ENCODE measurements around the gene CCDC148. TPM values are rescaled to one million over a fixed set of nuclear protein-coding genes. Genes with fewer than 3 reads are reported as not detected.

CCDC148 gene
- total RNA-seq, 1 experiment from 2014 or later: 1.4 TPM

DNA sequence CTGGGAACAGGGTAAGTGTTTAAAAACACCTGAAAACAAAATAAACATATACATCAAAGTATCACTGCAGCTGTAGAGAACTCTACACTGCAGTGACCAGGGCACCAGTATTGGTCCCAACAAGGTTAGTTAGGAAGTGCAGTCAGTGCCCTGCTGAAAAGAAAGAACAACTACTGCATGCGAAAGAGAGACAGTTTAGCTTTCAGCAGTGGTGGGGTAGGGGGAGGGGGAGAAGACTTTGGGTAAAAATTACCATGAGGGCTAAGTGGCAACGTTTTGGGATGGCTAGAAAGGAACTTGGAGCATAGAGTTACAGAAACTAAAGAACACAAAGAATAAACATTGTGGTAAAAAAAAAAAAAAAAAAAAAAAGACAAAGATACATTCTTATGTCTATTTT is 242.8 kb downstream of the CCDC148 start:
- DNase-seq (ENCODE audit: low spot score): no peak

DNA sequence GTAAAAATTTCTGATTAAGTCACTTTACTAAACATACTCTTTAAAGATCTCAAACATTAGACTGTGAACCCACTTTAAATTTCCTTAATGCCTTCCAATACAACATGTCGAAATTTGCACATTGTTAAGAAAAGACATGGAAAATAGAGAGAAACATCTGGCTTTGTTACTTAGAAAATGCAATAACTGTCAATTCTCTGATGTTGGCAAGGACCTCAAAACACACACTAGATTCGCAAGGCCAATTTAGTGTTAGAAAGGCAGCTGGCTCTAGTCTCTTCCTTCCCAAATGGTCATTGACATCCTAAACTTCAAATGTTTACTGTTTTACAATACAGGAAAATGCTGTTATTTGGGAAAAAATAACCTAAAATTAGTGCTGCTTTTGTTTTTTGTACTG is 244.3 kb downstream of the CCDC148 start:
- DNase-seq (ENCODE audit: low spot score): no peak

DNA sequence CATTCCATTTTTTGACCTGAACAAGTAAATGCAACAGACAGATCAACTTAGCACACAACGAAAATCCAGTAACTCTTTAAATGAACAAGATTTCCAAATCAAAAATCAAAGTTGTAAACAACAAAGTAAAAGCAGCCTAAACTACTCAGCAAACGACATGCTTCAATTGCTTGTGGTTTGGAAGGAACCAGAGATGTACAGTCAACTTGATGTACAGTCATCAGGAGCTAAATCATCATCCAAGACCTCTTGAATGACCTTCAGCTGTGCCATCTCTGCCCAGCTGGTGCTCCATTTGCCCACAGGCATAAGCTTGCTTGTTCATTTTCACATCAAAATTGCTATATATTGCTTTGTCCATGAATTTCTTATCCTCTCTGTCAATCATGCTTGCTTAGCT is 245.1 kb downstream of the CCDC148 start:
- no peak for DNase-seq (ENCODE audit: low spot score)

DNA sequence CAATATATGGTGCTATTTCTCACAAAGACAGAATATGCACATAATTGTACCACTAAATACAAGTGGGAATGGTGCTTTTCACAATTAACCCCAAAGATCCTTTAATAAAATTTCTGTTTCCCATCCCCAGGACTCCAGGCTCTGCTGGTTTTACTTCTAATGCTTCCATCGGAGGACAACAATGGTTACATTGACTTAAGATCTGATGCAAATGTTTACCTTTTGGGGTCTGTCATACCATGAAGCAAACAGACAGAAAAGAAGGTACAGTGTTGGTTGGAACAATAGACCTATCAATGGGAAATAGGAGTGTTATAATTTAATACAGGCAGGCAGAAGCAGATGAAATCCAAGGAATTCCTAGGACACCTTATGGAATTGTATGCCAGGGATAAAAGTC is 249.2 kb downstream of the CCDC148 start:
- no peak for DNase-seq (ENCODE audit: low spot score)

DNA sequence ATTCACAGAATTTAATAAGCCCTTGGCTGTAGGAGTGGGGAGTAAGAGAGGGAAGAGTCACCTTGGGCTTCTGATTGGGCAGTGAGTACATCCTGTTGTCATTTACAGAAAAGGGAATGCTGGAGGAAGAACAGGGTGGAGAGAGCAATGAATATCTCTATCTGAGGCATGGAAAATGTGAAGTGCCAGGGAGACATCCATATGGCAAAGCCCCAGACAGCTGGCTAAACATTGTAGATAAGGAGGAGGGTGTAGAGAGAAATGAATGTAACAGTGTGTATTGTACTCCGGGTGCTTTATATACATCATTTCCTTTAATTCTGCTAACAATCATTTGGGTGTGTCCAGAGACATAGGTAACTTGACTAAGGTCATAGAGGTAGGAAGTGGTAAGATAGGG is 251.3 kb downstream of the CCDC148 start:
- no peak for DNase-seq (ENCODE audit: low spot score)

DNA sequence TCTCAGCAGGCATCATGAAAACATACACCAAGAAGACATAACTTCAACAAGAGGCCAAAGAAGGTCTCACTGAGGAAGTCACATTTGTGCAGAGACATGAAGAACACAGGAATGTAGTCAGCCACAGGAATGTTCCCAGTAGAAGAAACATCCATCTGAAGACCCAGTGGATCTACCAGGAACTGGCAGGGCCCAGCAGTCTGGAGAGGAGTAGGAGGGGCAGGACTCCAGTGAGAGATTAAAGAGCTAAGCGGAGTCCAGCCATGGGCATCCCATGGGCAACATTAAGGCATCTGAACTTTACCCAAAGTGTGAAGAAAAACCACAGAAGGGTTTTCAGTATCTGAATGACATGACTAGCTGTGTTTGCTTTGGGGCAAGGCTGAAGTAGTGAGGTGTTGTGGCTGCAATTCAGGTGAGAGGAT is 251.8 kb downstream of the CCDC148 start:
- DNase-seq (ENCODE audit: low spot score): no peak

DNA sequence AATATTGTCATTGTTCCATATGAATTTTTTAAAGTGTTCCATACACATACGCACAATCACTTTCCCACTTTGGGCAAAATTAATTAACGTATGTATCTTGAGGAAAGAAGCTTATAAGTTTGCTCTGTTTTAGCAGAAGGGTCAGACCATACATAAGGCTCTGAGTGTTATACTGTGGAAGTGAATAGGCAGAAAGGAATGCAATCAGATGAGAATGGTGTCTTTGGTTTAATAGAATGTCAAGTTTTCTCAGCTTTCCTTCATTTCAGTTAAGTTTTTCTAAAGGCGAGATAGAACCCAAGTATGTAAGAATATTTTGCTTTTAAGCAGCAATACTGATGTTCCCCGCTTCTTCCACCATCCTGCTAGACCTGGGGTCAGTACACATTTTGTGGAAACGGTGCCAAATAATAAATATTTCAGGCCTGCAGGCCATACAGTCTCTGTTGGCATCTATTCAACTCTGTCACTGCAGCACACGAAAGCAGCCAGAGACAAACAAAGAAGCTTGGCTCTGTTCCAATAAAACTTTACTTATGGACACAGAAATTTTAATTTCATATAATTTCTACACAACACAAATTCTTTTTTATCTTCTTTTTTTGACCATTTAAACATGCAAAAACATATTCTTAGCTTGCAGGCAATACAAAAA is 254.3 kb downstream of the CCDC148 start:
- DNase-seq (ENCODE audit: low spot score): peak; percentile 60

DNA sequence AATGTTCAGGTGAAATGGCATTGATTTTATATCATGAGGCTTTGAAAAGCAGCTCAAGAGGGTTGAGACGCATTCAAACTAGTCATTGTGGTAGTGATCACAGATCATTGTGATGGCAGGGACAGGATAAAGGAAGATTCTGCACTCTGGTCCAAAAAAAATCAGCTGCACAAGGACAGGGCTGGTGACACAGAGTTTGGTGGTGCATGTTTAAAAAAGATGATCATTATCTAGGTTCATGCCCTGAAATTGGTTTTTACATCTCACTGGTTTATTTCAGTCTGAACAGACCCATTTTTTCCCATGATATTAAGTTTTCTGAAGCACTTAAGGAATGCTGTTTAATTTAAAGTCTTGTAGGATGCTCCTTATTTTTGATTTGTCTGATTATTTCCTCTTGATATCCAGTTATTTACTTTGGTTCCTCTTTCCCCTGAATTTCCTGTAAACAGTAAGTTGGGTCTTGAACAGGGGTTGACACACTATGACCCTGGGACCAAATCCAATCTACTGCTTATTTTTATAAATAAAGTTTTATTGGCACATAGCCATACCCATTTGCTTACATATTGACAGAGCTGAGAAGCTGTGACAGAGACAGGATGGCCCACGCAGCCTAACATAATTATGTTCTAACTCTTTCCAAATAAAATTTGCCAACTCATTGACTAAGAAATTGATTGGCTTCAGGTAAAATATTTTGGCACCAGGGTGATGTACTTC is 256.5 kb downstream of the CCDC148 start:
- no peak for DNase-seq (ENCODE audit: low spot score)

DNA sequence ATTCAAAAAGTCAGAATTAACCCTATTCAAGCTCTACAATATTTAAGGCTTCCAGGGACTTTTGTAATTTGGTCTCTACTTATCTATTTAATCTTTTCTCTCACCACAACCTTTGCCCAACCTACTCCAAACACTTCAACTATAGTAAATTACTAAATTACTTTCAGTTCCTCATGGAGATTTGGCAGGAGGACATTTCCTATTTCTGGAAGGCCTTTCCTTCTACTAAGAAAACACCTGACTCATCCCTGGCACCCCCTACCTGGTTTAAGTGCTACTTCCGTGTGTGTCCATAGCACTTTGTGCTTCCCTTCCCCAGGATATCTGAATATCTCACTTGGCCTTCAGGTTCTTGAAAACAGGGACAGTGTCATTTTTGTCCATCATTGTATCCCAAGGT is 258.6 kb downstream of the CCDC148 start:
- peak; percentile 35 for DNase-seq (ENCODE audit: low spot score)

DNA sequence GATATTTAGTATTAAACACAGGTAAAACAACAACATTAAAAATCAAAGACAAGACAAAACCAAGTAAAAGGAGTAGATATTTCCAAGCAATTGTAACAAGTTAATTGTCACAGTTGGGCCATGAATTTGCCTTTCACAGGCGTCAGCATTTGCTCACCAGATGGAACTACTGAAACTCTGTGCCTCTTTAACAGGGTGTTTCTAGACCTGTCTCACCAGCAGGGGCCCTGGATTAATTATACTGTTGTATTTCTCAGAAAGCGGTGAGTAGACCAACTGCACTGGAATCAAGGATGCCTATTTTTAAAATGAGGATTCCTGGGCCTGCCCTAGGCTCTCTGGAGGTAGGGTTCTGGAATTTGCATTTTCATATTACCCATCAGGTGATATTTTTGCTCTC is 262.3 kb downstream of the CCDC148 start:
- no peak for DNase-seq (ENCODE audit: low spot score)

DNA sequence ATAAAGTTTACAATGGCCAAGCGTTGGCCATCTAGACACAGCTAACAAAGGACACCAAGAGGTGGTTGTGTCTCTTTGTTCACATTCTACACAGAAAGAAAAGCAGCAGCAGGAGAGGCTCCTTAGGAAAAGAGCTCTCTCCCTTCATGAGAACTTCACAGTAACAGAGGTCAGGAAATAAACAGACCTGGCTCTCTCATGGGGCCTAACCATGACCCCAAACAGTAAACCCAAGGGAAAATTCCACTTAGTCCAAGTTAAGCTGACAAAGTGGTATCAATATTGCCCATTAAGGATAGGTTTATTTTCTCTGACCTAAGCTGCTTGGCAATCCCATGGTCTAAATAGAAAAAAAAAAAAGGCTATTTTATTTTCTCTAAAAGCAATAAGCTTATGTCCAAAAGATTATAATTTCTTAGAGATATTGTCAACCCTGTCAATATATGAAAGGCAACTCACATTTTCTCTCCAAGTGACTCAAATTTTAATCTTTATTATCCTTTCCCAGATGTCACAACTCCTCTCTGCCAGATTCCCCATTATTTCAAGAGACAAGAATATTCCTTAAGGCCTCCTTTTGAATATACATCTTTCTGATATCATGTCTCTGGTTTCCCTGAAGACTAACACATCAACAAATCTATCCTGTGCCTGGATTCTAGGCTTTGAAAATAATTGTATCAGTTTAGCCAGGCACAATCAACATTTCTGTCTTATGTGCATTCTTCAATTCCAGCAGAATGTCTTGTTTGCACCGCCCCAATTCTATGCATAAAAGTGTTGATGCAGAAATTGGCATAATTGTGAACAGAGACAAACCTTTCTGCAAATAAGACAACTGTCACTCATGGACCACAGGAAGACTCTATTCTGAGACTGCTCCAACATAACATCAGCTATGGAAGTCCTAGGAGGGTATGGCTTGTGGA is 263.8 kb downstream of the CCDC148 start:
- DNase-seq (ENCODE audit: low spot score): no peak

DNA sequence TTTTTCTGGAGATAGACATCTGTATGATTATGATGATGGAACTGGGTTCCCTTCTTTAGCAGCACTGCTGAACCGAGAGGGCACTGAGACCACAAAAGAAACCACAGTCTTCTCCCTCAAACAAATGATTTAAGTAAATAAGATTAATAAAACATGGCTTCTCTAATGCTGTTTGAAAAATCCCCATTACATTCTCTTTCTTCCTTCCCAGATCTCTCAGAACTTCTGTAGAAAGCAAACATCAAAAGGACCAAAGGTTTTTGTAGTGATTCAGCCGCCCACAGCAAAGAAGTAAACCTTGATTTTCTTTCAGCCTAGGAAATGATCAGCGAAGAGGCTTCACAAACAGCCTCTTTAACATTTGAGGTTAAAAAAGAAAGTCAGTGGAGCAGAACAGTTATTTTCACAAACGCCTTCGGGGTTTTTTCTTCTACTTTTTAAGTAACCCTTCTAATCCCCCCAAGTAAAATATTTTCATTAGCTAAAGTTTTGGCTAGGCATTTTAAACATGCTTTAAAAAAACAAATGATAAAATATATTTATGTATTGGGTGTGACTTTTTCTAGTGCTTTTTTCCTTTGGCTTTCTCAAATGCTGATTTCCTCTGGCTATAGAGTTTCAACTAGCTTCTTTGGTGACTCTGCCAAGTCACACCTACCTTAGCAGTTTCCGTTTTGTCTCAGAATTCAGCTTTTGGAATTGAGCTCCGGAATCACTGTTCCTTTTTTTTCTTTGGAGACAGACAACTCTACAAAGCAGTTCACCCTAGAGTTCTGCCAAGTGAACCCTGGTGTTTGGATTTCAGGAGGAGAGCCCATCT is 265.3 kb downstream of the CCDC148 start:
- DNase-seq (ENCODE audit: low spot score): peak; percentile 43

DNA sequence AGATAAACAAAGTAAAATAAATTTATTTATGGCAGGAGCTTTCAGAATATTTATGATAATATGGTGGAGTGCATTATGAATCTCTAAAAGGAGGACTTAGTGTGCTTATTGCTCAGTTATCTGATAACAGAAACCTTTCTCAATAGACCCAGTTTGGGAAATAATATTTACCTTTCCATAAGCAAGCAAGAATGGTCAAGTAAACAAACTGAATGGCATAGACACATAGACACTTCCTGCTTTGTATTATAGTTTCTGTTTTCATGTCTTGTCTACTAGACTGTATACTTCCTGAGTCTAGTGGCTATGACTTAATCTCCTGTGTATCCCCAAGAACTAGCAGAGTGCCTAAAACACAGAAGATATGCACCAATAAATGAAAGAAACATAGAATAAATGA is 267.0 kb downstream of the CCDC148 start:
- DNase-seq (ENCODE audit: low spot score): no peak

DNA sequence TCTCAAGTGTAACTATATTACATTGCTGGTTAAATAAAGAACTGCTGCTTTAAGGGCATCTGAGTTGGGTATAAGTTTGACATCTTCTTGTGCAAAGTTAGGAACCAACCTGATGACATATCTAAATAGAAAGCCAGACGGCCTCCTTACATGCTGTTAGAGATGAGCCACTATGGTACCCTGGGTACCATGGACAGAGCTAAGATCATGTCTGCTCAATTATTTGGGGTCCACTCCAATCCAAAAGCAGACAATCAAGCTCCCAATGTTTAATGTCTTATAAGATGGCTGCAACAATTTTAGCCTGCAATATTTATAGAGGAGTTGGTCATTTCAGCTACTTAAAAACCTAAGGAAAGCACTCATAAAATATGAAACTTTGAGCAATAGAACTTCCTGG is 268.6 kb downstream of the CCDC148 start:
- no peak for DNase-seq (ENCODE audit: low spot score)

DNA sequence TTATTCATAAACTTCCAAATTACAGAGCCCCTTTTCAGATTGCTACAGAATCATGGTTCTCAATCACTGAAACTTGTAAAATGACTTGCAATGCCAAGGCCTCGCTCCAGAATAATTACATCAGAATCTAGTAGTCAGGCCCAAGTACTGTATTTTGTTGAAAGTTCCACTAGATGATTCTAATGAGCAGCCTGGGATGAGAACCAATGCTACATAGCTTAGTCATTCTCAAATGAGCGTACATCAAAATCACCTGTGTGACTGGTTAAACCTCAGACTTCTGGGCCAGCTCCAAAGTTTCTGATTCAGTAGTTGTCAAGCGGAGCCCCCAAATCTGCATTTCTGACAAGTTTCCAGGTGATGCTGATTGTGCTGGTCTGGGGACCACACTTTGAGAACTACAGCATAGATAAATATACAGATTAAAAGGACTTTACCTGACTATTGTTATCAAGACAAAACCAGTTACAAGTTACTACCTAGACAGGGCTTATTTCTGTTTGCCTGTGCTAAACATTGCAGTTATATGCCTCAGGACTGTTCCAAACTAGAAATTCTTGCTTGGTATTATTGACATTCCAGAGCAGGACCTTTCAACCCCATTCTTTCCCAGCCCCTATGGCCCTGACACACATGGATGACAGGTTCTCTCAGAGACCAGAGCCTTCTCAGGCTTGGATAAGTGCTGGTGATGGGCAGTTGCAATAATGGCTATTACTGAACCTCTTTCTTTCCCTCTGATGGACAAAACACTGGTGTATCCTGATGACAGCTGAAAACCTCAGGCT is 271.8 kb downstream of the CCDC148 start:
- peak; percentile 53 for DNase-seq (ENCODE audit: low spot score)

DNA sequence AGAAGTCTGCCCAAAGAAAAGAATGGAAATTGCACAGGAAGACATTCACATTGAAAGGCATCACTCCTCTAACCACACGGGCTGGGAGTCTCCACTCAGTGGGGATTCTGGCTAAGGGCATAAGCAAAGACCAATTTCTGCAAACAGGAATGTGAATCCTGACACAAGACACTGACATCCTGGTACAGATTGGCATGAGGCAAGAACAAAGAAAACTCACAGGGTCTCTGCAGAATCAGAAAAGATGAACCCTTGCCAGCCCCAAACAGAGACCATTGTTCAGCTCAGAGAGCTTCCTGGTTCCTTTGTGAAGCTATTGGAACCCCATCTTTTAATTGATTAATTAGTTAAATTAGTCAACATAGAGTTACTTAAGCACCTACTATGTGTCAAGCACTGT is 272.6 kb downstream of the CCDC148 start:
- DNase-seq (ENCODE audit: low spot score): no peak

DNA sequence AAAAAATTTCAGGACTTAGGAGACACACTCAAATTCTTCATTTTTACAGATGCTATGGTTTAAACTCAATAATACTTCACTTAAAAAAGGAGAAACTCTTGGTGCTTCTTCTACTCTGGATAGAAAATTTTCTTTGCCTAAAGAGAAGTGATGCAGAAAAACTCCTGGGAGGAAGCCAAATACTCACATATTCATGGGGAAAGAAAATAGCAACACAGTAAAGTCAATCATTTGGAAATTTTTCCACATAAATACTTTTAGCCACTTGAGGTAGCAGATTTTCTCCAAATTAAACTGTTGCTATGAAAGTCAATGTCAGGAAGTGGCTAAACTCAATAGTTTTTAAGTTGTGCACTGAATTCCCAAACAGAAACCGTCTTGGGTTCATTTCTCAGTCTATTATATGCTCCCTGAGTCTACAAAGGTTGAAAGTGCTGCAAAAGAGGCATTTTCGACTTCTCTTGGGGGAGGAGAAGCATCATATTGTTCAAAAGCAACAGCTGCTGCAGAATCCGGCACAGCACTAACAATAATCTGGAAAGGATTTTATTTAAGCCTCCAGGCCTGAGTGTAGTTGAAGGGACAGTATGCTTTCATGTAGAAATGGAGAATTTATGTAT is 273.8 kb downstream of the CCDC148 start:
- DNase-seq (ENCODE audit: low spot score): no peak

DNA sequence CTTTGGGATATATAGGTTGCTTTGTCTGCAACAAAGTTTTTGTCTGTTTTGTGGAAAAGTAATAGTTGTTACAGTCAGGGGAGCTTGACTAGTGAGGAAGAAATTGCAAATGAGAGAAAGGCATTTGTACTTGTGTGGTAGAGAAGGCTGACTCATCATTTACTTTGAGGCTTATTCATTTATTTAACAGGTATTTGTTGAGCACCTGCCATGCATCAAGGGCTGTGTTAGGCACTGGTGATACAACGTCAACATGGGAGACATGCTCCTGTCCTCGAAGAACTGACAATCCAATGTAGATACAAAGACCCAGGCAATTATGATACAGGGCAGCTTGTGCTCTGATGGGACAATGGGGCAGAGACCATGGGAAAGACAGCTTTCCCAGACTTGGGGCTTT is 275.4 kb downstream of the CCDC148 start:
- no peak for DNase-seq (ENCODE audit: low spot score)

DNA sequence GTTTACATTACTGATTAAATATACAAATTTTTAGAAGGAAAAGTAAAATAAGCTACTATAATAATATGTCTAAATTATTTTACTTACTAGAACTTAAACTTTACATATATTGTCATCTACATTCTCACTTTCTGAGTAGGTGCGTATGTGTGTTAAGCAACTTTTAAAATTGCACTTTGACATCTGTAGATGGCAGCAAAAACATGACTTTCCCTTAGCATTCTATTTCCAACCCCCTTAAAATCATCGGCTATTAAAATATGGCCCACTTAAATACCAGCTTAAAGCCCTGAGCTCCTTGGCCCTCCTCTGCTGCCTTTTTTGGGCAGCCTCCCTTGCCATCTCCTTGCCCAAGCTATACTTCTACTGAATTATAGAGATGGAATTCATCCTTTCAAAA is 276.9 kb downstream of the CCDC148 start:
- DNase-seq (ENCODE audit: low spot score): peak; percentile 57

DNA sequence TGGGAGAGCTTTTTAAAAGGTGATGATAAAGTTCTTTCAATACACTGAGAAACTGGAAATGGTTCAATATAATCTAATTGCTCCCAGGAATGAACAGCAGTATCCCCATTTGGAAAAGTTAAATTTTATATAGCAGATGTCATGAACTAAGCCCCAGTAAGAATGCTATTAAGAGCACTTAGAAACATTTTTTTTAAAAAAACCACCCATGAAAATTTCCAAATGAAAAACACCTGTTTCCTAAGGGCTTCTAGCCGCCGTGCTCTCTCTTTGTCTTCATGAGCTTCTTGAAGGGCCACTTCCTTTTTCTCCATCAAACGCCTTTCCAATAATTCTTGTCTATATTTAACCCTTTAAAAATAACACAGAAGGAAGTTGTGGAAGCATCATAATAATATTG is 277.9 kb downstream of the CCDC148 start:
- no peak for DNase-seq (ENCODE audit: low spot score)

Measured in HT-29 (cell line).